Ureter (tissue), 1 donor: Measurements from ENCODE around the gene NEK11. TPM values are rescaled to one million over a fixed set of nuclear protein-coding genes. Genes with fewer than 3 reads are reported as not detected.

Experiments used
- DNase-seq: peaks from one replicate; pipeline ENCODE4 v3.0.0-alpha.2; 2020; ENCODE audit warnings: low spot score
- total RNA-seq: library from RNA; stranded (reverse); gene quantifications from one replicate; pipeline ENCODE4 v1.2.4, GENCODE V29; 2023
- donor health status: DM: yes; HTN: yes; CAD: no.

The NEK11 gene
- total RNA-seq, 1 donor from 2014 or later = 10.2 TPM

- DNase-seq = no peak
Observed at GRCh38 chr3:131397889-131398288, 371.2 kb downstream of the NEK11 start.

Other genes starting within 250 kb of the NEK11 start
- gene ATP2C1, start 132.8 kb upstream of the NEK11 start, total RNA-seq = 86.9 TPM
- 12.8 TPM for gene ASTE1, start 52 bp upstream of the NEK11 start, total RNA-seq